NCI-H748 (cell line): ENCODE results near the gene PCMTD2.
"Not testable (repeated sequence)": the region's sequence is repeated elsewhere in the genome, so short reads cannot be mapped to it uniquely, and the experiment has no call there.

Experiments used
- DNase-seq: peaks from one replicate; lab custom pipeline; 2025; ENCODE audit not compliant: unreplicated experiment; lab: John Stamatoyannopoulos, UW

Gene PCMTD2

DNA sequence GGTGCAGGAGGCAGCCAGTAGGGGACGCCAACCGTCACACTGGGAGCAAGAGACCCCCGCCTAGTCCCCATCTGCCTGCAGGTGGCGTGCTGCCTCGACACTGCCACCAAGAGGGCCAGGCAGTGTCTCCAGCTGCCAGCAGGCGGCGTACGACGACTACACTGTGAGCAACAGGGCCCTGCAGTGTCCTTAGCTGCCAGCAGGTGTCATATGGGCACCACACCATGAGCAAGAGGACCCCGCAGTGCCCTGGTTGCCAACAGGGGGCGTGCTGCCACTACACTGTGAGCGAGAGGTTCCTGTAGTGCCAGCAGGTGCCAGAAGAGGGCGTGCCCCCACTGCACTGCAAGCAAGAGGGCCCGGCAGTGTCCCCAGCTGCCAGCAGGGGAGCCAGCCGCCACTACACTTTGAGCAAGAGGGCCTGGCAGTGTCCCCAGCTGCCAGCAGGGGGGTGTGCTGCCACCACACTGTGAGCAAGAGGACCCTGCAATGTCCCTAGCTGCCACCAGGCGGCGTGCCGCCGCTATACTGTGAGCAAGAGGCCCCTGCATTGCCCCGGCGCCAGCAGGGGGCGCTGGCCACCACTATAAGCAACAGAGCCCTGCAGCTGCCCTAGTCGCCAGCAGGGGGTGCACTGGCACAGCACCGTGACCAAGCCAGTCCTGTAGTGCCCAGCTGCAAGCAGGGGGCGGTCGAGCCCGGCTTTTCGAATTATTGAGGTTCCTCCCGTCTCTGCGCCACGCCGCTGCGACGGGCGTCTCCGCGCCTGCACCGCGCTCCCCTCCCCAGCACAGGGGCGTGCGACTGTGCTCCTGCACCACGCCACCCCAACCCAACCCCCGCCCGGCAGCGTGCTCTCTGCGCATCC, 30.3 kb downstream of the PCMTD2 start:
- peak; percentile 86 for DNase-seq

DNA sequence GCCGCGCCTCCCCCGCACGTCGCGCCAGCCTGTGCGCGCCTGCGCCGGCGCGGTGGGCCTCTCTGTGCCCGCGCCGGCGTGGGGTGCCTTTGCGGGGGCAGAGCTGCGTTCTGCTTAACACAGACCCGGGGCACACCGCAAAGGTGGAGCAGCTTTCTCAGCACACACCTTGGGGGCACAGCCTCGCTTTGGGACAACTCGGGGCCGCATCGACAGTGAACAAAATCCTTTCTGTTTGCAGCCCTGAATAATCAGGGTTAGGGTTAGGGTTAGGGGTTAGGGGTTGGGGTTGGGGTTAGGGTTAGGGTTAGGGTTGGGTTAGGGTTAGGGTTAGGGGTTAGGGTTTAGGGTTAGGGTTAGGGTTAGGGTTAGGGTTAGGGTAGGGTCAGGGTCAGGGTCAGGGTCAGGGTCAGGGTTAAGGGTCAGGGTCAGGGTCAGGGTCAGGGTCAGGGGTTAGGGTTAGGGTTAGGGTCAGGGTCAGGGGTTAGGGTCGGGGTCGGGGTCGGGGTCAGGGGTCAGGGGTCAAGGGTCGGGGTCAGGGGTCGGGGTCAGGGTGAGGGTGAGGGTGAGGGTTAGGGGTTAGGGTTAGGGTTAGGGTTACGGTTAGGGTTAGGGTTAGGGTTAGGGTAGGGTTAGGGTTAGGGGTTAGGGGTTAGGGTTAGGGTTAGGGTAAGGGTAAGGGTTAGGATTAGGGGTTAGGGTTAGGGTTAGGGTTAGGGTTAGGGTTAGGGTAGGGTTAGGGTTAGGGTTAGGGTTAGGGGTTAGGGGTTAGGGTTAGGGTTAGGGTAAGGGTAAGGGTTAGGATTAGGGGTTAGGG, 31.1 kb downstream of the PCMTD2 start:
- DNase-seq = not testable (repeated sequence)

GRCh38 chr20:64287264-64287590, 31.7 kb downstream of the PCMTD2 start:
- DNase-seq = not testable (repeated sequence)

DNA sequence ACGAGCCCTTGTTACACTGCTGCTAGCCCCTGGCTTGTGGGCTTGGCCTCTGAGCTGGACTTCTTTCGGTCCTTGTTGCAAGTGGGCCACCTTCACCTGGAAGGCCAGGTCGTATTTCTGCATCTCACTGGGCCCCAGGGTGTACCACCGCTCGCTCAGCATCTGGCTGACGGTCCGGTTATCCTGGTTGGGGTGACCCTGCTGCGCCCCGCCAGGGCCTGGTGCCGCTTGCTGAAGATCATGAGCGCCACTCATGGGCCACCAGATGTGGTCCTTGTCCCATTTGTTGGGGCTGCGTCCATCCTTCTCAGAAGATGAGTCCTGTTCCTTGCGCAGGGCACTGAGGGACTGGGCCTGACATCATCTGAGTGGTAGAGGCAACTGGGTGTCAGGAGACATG, 36.6 kb downstream of the PCMTD2 start:
- DNase-seq = not testable (repeated sequence)

DNA sequence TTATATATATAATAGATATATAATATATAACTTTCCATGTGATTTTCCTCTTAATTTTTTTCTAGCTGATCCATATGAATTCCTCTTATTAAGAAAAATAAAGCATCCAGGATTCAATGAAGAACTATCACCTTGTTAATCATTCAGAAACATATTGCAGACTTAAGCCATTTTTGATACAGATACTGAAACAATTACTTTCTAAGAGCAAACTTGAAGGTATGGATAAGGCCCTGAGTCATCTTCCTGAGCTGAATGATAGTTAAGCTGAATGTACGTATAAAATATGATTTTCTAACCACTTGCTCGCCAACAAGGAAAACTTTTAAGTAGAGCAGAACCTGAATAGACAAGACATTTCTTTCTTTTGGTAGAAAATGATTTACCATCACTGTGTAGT, 47.5 kb downstream of the PCMTD2 start:
- not testable (repeated sequence) for DNase-seq

DNA sequence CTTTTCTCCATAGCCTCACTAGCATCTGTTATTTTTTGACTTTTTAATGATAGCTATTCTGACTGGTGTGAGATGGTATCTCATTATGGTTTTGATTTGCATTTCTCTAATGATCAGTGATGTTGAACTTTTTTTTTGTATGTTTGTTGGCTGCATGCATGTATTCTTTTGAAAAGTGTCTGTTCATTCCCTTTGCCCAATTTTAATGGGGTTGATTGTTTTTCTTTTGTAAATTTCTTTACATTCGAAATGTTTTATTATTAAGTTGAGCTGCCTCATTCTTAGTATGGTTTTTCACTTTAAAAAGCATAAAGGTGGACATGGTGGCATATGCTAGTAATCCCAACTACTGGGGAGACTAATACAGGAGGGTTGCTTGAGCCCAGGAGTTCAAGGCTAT, 58.2 kb downstream of the PCMTD2 start:
- DNase-seq = not testable (repeated sequence)

DNA sequence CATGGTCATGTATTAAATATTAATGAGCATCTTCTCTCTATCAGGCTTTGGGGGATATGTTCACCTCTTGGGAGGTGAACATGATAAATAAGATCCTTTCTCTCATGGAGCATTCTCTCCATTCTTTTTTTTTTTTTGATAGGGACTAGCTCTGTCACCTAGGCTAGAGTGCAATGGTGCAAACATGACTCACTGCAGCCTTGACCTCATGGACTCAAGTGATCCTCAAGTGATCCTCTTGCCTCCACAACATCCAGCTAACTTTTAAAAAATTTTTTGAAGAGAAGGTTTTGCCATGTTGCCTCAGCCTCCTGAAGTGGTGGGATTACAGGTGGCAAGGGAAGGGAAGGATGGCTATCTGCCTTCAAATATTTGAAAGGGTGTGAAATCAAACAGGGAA, 59.8 kb downstream of the PCMTD2 start:
- DNase-seq = not testable (repeated sequence)

DNA sequence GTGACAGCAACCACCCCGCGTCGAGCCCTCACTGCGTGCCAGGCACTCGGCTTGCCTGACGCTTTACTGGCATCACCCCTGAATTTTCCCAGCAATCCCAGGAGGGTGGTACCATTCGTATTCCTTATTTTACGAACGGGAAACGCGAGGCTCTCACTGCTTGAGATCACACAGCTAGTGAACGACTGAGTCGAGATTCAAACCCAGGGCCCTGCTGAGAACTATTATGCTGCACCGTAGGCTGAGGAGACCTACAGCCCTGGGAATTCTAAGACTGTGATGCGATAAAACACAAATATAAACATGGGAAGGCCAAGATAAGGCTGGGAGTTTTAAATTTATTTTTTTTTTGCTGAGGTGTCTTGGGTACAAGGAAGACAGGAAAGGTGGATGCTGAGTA, 60.3 kb downstream of the PCMTD2 start:
- not testable (repeated sequence) for DNase-seq

DNA sequence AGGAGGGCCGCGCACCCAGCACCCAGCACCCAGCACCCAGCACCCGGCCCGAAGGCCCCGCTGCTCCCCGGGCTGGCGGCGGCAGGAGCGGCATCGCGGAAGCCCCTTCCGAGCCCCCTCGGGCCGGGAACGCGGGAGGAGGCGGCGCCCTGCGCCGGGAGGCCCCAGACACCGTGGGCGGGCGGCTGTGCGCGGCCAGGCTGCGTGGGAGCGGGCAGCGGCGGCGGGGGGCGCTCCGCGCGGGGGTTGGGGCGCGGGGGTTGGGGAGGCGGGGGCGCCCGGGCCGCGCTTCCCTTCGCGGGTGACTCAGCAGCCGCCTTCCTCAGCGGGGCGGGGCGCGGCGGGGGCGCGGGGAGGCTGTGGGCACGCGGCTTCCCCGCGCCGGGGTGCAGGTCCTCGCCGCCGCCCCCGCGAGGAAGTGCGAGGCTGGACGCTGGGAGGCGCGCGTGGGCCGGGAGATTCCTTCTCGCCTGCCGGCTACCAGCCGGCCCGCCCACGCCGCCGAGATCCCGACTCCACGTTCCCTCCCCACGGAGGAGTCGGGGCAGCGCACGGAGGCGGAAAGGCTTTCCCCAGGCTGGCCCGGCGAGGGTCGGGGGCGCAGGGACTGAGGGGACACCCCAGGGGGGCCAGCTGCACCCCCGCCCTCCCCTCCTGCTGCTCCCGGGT, 61.0 kb downstream of the PCMTD2 start:
- not testable (repeated sequence) for DNase-seq

DNA sequence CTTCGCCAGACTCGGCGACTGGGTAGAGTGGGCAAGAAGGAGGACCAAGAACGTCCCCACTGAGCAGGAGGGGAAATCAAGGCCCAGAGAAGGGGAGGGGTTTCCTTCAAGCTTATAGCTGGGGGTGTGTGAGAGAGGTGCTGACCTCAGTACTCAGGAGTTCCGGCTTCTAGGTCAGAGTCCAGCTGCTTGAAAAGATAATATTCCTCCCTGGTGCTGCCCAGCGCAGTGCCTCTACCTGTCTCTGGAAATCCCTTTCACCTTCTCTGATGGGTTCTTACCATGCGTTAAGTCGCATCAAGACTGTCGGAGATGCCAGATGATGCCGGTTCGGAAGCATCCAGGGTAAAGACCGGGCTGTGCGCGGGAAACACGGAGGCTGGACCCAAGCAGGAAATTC, 61.8 kb downstream of the PCMTD2 start:
- DNase-seq = not testable (repeated sequence)

DNA sequence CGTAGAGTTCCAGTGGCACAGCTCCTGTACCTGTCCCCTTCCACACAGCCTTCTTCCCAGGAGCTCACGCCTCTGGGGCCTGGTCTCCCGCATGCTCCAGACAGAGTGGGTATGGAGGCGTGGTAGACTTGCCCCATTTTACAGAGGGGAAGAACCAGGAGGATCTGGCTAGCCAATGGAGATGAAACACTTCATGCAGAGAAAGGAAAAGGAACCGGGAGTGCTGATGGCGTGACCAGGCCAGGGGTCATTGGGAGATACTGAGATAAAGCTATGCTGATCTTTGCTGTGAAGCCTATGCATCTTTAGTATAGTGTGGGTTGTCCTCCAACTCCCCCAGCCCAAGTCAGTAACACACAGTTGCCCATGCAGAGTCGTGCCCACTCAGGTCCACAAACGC, 62.5 kb downstream of the PCMTD2 start:
- DNase-seq = not testable (repeated sequence)

DNA sequence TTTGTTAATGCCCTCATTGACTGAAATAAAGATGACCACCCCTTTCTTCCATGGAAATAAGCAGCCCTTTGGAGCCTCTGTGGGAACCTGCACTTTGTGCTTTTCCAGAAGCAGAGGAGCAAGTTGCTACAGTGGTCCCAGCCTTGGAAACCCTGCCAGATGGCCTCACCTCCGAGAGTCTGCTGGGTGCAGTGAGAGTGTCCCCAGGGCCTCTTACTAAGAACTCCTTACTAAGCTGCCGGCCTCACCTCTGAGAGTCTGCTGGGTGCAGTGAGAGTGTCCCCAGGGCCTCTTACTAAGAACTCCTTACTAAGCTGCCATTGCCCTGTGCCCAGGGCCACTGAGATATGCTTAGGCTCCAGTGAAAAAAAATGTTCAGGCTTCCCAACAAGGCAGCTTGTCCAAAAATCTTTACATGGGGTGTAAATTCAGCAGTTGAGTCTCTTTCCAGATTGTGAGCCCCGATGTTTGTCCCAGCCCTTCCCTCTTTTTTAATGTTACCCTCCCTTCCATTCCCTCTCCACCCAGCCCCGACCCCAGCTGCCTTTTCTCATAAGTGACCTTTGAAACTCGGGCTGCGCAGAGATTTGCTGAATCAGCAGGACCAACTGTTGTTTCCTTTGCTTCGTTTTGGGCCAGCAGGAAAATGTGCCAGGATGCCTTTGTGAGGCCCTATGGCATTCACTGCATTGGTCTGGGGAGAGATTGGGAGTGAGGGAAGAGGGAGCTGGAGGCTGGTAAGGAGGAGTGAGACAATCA, 66.7 kb downstream of the PCMTD2 start:
- DNase-seq = not testable (repeated sequence)
